Fibroblast of skin of left quadriceps (primary cell): ENCODE results near the gene HPS5.
A peak's percentile ranks its signal among the peaks of the same experiment; 100 is the strongest.

Source experiments
- DNase-seq, 2 experiments: peaks; one replicate each; pipeline ENCODE4 v3.0.0-alpha.2; 2013; ENCODE audit warnings: low read depth in 2 of 2

The HPS5 gene

GRCh38 chr11:18317551-18317950 is 4.4 kb downstream of the HPS5 start:
- DNase-seq, result no peak

DNA sequence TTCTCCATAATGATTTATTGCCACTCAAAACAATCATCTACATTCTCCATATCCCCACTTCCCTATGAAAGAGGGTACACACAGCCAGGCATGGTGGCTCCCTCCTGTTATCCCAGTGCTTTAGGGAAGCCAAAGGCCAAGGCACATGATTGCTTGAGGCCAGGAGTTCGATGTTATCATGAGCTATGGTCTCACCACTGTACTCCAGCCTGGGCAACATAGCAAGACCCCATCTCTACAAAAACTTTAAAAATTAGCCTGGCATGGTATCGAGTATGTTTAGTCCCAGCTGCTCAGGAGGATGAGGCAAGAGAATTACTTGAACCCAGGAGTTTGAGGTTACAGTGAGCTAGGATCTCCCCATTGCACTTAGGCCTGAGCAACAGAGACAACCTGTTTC is 6.0 kb downstream of the HPS5 start:
- no peak for DNase-seq

DNA sequence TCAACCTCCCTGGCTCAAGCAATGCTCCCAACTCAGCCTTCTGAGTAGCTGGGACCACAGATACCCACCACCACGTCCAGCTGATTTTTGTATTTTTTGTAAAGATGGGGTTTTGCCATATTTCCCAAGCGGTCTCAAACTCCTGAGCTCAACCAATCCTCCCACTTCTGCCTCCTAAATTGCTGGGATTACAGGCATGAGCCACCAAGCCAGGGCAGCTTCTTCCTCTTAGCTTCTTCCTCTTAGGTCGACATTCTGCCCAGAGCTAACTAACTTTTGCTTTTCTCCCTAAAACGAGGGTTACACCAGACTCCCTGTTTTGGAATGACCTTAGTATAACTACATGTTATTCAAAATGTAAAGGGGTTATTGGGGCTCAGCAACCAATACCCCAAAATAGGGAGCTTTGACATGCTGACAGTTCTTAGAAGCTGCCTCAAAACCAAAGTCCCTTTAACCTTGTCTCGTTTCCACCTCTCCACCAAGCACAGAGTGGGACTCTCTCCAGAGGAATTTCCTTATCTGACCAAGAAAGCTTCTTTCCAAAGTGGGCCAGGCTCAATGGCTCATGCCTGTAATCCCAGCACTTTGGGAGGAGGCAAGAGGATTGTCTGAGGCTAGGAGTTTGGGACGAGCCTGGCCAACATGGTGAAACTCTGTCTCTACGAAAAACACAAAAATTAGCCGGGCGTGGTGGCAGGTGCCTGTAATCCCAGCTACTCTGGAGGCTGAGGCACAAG is 7.0 kb downstream of the HPS5 start:
- no peak for DNase-seq

DNA sequence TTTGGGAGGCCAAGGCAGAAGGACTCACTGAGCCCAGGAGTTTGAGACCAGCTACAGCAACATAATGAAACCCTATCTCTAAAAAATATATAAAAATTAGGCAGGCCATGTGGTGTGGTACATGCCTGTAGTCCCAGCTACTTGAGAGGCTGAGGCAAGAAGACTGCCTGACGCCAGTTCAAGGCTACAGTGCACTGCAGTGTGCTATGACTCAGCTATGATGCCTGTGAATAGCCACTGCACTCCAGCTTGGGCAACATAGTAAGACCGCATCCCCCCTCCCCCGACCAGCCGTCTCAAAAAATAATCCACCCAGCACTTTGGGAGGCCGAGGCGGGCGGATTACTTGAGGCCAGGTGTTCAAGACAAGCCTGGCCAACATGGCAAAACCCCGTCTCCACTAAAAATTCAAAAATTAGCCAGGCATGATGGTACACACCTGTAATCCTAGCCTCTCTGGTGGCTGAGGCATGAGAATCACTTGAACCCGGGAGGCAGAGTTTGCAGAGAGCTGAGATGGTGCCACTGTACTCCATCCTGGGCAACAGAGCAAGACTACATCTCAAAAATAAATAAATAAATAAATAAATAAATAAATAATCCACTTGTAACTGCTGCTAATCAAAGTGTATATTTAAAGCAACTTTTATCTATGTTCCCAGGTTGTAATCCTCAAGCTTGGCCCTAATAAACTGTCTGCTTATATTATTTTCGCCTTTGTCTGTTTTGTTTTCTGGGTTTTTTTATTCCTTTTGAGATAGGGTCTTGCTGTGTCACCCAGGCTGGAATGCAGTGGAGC is 7.8 kb downstream of the HPS5 start:
- no peak for DNase-seq

DNA sequence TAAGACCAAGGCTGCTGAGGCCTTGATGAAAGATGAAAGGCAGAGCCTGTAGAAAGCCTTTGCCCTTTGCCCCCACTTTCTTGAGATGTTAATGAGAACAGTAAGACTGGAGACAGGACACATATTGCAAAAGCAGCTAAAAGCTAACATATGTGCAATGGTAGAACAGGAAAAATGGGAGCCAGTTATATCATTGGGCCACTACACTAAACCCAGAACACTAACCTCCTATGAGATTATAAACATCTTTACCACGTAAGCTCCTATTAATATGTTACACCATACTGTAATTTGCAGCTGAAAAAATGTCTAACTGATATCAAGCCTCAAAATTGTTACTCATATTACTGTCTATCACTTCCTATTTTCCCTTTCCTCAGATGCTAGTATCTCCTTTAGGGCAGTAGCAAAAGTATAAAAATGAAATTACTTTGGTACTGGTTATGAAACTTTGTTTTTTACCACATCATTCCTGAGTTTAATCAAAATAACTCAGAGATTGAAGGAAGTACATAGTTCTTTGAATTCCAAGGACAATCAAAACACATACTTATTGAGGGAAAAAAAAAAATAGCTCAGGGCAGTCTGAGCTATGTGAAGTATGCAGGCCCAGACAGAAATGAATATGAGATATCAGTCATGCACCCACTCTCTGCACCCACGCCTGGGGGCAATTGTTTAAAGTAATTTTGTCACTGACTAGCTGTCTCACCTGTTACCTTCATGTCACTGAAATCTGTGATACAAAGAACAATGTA is 9.1 kb downstream of the HPS5 start:
- DNase-seq, result peak; percentile 43 to 47

DNA sequence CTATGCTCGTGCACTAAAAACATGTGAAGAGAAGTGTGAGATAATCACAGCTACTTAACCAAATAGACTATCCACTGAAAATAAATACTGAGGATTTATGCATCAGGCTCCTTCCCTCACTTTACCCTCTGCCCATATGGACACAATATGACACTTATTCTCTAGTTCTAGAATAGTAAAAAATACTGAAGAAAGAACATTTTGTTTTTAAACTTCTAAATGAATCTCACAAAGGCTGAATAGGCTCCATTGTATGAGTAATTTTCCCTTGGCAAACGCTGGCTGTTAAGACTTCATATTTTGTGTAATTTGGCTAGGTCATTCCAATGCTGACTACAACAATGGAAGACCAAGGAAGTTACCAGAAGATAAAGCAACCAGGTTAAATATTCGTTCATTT is 9.9 kb downstream of the HPS5 start:
- DNase-seq, result no peak

DNA sequence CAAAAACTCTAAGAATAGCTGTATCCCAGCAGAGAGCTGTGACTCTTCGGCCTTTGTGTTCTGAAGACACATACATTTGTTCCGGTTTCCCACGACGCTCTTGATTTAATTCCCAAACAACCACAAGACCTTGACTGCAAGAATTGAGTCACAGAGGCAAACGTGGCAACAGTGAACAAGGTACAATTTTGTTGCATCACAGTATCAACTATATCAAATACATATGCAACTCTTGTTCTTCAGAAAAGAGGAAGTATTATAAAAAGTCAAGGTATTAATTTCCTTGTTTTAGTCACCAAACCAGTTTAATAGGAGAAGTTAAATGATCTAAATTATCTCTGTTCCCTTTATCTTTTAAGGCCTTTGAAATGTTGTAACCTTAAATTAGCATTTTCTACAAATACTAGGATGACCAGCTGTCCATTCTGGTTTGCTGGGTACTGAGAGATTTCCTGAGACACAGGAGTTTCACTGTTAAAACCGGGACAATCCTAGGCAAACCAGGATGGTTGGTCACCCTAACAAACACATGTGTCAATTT is 11.1 kb downstream of the HPS5 start:
- DNase-seq, result no peak

GRCh38 chr11:18309691-18310090 is 12.2 kb downstream of the HPS5 start:
- DNase-seq, result no peak

- no peak for DNase-seq
These were observed 13.7 kb downstream of the HPS5 start for GRCh38 chr11:18308242-18308641.

DNA sequence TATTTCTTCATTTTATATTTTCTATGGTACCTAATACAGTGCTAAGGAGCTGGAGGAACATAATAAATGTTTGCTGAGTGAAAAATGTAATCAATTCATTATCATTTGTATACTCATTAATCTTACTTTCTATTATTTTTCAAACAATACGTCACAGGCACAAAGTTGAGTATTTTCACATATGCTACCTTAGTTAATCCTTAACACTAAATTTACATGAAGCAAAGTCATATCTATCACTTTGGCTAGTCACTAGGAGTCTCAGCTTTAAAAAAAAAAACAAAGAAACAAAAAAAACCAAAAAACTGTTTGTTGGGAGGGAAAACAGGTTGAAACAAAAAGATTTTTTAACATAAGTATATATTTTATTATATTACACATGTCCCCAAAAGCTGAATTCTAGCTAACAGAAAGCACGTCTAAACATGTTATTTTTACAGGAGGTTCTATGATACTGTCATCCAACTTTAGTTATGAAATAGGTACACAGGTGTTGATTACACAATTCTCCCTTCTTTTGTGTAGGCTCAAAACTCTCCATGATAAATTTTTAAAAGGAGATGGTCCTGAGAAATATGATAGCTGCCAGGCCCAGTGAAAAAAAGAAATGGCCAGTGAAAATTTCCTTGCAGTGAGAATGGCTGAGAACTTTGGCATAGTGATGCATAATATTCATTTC is 14.3 kb downstream of the HPS5 start:
- no peak for DNase-seq

DNA sequence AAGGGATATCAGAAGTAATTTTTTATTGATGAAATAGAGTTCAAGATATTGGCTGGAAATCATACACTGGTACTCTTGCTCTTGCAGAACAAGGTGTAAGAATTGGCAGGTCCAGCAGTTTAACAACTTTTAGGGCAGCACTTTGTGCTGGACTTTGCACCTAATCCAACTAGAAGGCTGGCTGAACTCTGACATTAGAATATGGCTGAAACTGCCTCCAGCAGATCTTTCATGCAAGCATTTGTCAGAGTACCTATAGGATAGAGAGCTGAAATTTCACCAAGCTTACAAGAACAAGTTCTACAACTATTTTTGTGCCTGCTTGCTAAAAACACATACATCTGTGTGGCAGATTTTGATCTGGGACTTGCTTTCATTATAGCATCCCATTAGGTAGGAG is 17.2 kb downstream of the HPS5 start:
- no peak for DNase-seq

DNA sequence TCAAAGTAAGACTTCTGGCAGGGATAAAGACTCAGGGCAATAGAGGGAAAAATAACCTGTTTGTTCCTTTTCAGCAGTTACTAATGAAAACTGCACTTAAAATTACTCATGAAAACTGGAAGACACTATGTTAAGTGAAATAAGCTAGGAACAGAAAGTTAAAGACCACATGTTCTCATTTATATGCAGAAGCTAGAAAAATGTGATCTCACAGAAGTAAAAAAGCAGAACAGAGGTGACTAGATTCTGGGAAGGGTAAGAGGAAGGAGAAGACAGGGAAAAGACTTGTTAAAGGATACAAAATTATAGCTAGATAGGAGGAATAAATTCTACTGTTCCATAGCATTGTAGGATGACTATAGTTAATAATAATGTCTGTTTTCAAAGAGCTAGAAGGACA is 22.2 kb downstream of the HPS5 start:
- DNase-seq, result no peak

DNA sequence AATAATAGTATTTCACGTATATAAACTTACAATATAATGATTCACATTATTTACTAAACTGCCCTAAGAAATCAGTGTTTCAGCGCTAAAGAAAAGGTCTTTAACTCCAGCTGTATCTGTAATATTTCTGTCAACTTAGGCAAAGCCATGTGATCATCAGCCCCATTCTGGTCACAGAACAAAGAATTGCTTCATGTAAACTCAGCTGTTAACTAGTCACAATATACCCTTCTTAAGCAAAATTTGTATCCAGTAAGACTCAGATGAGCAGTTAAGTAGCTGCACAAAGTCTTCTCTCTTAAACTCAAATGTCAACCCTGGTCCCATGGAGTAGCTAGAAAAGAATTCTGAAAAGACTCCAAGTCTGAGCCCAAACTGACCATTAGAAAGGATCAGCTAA is 26.6 kb downstream of the HPS5 start:
- DNase-seq, result no peak

DNA sequence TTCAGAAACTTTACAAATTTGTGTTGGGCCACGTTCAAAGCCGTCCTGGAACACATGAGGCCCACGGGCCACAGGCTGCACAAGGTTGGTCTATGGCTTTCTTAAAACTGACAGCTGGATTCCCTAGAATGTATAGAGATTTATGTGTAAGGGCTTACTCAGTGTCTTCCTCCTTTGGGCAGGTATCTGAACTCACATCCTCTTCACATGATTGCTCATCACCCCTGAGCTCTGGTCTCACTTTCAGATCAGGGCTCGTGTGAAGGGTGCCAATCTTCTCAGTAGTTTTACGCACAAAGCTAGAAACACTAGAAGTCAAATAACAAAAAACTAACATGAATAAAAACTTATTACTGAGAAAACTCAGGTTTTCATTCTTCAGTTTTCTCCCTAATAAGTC is 27.1 kb downstream of the HPS5 start:
- no peak for DNase-seq

DNA sequence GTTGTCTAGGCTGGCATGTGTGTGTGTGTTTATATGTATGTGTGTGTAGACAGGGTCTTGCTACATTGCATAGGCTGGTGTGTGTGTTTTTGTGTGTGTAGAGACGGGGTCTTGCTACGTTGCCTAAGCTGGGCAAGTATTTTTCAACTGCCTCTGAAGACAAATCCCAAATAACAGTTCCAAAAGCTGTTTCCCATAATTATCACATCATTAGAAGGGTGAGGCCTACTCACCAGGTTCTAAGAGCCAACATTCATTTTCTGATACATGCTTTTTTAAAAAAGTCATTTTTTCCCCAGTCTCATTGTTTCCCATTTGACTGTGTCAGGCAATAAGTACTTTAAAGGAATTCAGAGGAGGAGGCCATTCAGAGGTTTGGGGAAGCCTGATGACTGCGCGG is 33.0 kb downstream of the HPS5 start:
- DNase-seq, result no peak

DNA sequence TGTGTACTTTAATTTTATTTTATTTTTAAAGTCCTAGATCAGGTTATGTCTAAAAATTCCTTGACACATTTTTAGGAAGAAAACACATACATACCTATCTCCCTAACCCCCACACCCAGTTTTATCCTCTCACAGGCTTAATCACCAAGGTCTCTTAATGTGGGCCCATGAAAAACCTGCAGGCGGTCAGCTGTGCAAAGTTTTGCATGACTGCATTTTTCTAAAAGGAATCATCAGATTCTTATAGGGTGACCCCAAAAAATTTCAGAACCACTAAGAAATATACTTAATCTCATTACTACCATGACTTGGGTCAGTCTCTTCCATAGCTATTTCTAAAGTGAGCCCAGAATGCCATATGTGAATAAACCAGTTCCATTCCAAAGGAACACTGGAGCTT is 36.1 kb downstream of the HPS5 start:
- no peak for DNase-seq

- no peak for DNase-seq
These were observed 39.3 kb downstream of the HPS5 start for GRCh38 chr11:18282626-18283025.

- DNase-seq, result no peak
These were observed 41.4 kb downstream of the HPS5 start for GRCh38 chr11:18280438-18281045.

GRCh38 chr11:18277565-18278271 is 44.2 kb downstream of the HPS5 start:
- DNase-seq, result no peak

DNA sequence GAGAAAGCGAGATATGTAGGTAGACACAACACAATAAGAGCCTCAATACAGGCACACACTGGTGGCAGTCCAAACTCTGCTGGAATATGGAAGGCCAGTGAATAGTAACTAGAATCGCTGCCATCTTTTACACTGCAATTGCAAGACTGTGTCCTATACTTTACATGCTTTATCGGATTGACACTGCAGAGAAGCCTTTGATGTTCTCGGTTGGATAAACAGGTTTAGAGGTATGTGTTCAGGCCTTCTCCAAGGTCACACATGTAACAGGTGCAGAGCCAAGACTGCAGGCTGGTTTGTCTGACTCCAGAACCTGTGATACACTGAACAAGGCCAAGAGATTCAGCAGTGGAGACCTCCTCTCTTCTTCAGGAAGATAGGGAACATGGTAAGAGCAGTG is 50.7 kb downstream of the HPS5 start:
- DNase-seq, result no peak

DNA sequence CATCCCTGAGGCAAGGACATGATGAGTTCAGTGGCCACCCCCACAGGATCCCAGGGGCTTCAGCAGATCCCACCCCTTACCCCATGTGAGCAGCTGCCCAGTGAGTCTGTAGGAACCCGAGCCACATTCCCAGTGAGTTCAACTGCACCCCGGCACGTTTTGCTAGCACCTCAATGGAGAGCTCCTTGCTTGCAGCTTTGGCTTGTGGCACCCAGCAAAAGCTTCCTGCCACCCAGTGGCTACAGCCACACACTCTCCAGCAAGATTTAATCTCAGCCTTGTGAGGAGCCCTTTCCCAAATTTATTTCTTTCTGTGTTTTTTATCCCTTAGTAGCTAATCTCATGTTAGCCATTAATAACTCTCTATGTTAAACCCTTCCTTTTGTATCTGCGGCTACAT is 51.8 kb downstream of the HPS5 start:
- no peak for DNase-seq
